AG09319 (cell line): ENCODE results near the gene MSI2.

ENCODE experiments used
- DNase-seq: peaks from one replicate; pipeline ENCODE4 v3.0.0-alpha.2; 2010; ENCODE audit warnings: low read depth; ENCODE audit errors: extremely low read depth
- TF ChIP-seq, protein P1 (sequence below): IDR thresholded peaks from 2 replicates; pipeline ENCODE4 v1.5.1; 2011; ENCODE audit warnings: low read depth, mild to moderate bottlenecking, inconsistent platforms, low read length, moderate library complexity

MSI2 gene

DNA sequence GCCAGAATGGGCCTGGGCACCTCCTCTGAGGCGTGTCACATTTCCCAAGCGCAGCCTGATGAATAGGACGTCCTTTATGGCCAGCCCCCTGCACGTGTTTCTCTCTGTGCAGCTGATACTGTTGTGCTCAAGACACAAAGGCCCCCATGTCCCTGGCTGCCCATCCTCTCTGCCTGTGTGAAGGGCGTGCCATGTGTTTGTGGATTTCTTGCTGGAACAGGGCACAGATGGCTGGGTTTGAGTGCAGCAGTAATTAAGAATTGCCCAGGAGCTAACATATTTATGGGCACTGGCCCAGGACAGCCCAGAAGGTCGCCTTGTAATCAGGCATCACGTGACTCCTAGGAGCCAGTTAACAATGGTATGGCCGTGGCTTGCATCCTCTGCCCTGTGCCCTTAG, 307.6 kb downstream of the MSI2 start:
- TF ChIP-seq, protein P1, sequence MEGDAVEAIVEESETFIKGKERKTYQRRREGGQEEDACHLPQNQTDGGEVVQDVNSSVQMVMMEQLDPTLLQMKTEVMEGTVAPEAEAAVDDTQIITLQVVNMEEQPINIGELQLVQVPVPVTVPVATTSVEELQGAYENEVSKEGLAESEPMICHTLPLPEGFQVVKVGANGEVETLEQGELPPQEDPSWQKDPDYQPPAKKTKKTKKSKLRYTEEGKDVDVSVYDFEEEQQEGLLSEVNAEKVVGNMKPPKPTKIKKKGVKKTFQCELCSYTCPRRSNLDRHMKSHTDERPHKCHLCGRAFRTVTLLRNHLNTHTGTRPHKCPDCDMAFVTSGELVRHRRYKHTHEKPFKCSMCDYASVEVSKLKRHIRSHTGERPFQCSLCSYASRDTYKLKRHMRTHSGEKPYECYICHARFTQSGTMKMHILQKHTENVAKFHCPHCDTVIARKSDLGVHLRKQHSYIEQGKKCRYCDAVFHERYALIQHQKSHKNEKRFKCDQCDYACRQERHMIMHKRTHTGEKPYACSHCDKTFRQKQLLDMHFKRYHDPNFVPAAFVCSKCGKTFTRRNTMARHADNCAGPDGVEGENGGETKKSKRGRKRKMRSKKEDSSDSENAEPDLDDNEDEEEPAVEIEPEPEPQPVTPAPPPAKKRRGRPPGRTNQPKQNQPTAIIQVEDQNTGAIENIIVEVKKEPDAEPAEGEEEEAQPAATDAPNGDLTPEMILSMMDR, result no peak
- no peak for DNase-seq

DNA sequence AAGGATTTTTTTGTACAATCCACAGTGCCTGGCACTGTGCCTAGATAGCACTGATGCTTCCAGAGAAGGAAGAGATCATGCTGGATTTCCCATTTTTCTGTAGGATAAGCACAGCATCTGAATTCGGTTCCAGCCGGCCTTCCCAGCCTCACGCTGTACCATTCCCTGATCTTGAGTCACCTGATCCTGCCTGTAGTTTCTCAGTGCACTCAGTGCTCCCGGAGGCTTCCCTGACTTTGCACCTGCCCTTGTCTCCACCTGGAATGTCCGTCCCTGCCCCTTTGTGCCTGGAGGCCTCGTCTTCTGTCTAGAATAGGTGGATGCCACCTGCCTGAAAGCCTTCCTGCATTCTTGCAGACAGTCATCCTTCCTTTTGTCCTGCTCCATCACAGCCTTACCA, 308.9 kb downstream of the MSI2 start:
- TF ChIP-seq, protein P1, result no peak

DNA sequence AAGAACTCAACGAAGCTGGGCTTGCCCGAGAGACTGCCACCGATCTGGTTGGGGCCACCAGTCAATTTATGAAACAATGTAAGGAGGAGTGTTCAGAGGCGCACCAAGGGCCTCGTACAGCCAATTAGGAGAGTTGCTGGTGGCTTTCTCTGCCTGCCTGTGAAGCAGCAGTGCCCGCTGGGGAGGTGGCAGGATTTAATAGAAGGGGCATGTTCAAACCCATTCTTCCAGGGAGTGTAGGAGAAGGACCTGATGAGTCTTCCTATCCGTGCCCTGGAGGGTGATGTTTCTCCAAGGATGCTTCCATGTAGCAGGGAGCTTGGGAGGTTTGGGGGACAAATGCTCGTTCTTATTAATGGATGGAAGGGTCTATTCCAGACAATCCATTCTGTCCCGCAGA, 310.4 kb downstream of the MSI2 start:
- TF ChIP-seq, protein P1, result no peak
- no peak for DNase-seq

More for the DNA sequence above, 308.9 kb downstream of the MSI2 start:
- DNase-seq, result no peak

DNA sequence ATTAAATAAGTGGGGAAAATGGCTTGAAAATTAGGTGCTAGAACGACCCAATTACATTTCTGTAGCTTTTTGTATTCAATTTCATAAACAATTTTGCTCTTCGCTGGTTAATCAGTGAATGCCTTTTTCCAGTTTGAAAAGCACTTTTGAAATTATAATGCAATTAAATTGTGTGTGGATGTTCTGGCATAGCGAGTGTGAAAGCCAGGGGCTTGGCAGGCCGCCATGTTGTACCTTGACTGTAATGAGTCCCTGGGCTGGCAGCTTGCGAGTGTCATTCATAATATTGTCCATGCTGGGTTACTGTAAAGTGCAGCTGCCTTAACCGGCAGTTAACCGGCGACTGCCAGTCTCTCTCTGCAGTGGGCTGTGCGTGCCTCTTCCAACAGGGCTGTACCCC, 310.9 kb downstream of the MSI2 start:
- DNase-seq, result no peak
- TF ChIP-seq, protein P1, result no peak

DNA sequence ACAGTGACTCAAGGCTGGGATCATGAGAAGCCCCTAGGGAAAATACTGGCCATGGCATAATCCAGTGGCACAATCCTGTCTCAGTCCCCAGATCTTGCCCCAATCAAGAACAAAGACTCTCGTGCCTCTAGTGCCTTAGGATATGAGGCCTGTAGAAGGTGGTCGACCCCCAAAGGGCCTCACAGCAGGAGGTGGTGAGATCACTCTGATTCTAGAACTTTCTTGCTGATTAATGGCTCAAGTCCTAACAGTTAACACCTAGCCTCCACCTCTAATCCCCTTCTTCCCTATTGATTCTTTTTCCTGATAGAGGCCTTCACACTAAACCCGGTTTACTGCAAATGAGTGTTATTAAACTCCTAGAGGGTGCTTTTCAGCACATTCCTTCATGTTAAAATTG, 312.0 kb downstream of the MSI2 start:
- no peak for DNase-seq
- TF ChIP-seq, protein P1, result no peak

DNA sequence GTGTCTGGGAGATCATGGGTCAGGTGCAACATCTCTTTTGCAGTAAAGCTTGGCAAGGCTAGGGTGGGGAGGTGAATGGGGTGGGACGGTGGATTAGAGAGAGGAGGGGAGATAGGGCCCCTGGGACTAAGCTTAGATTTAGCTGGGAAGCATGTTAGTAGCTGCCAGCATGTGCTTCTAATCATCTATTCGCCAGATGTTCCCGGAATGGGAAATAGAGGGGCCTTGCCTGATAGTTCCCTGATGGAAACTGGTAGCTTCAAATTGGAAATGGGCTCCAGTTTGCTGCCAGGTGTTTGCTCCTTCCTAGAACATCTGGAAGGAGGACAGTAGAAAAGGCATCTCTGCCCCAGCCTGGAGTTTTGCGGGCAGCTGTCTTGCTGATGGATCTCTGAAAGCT, 312.7 kb downstream of the MSI2 start:
- TF ChIP-seq, protein P1, result no peak
- DNase-seq, result no peak

DNA sequence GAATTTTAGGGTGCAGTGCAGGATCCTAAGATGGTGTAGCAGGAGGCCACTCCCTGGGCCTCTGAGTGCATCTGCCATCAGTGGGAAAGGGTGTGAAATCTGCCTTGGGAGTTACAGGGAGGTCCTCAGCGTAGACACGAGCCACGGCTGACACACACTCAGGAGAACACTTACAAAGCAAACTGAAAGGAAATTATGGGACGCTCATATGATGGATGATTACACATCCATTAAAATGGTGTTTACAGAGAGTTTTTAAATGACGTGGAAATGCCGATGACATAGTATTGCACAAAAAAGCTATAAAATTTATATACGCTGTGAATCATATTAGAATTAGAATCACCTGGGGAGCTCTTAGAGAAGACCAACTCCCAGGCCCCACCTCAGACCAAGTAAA, 313.5 kb downstream of the MSI2 start:
- TF ChIP-seq, protein P1, result no peak
- no peak for DNase-seq
